Measurements from ENCODE around the gene LMTK3. TPM values are rescaled to one million over a fixed set of nuclear protein-coding genes. Genes with fewer than 3 reads are reported as not detected.

The LMTK3 gene
- total and polyA plus RNA-seq, 10 donors = 0.29 to 4.2 (median 1.3) TPM

- Histone ChIP-seq H3K4me3 (no peak overlapping the region), H3K27me3 (replicated peaks in 1 of 7) (peaks cover 0 to 5% (median 0%) of the 10 kb centered on the region in 7 donors), H3K36me3 (peaks cover 0 to 15% (median 8%) of the 10 kb centered on the region in 6 donors), H3K9me3 (no peaks in the 10 kb centered on the region), H3K27ac (no peak overlapping the region), H3K4me1 (peaks cover 5 to 30% (median 20%) of the 10 kb centered on the region in 6 donors)
- TF ChIP-seq CTCF (IDR thresholded peaks at IDR 0.05 in 8 of 11, conservative IDR thresholded peaks at IDR 0.05 in 3 of 11) = no peak
- TF ChIP-seq POLR2A (IDR thresholded peaks at IDR 0.05) = no peak
- TF ChIP-seq POLR2AphosphoS5 (IDR thresholded peaks at IDR 0.05) = no peak
- no peak for DNase-seq
- intact Hi-C loops (cut with DNase I; ENCODE audit: low total_unique reads) = no loop called here
- 53 to 100% (median 63%) methylated on average over 1 to 3 of the region's 3 CpGs for WGBS, 5 donors
These were observed 28.3 kb downstream of the LMTK3 start for GRCh38 chr19:48483301-48483700.

GRCh38 chr19:48481846-48482639 lies 29.6 kb downstream of the LMTK3 start:
- H3K9me3 ChIP-seq = no peaks in the 10 kb centered on the region
- intact Hi-C loops (cut with DNase I; ENCODE audit: low total_unique reads) = no loop called here
- H3K36me3 ChIP-seq = peaks cover 0 to 28% (median 20%) of the 10 kb centered on the region in 6 donors
- WGBS, 5 donors = 74 to 81% (median 77%) methylated on average over 7 of the region's 7 CpGs
- TF ChIP-seq CTCF (IDR thresholded peaks at IDR 0.05 in 8 of 11, conservative IDR thresholded peaks at IDR 0.05 in 3 of 11) (no peak), POLR2AphosphoS5 (IDR thresholded peaks at IDR 0.05) (no peak), POLR2A (IDR thresholded peaks at IDR 0.05) (no peak)
- DNase-seq = no peak
- no peak overlapping the region for H3K4me3 ChIP-seq
- no peaks in the 10 kb centered on the region for H3K27me3 ChIP-seq (replicated peaks in 1 of 7)
- H3K4me1 ChIP-seq = peaks cover 5 to 30% (median 20%) of the 10 kb centered on the region in 6 donors
- no peak overlapping the region for H3K27ac ChIP-seq

- TF ChIP-seq CTCF (IDR thresholded peaks at IDR 0.05 in 8 of 11, conservative IDR thresholded peaks at IDR 0.05 in 3 of 11) = peak in 2 of 11 experiments; percentile 9 to 23
- no peak for TF ChIP-seq POLR2A (IDR thresholded peaks at IDR 0.05)
- peak; percentile 79 to 92 (median 81) for TF ChIP-seq POLR2AphosphoS5 (IDR thresholded peaks at IDR 0.05)
- Histone ChIP-seq H3K27ac (peak overlapping the region; percentile 70 to 90 (median 84)), H3K27me3 (replicated peaks in 1 of 7) (no peaks in the 10 kb centered on the region), H3K4me1 (peaks cover 5 to 30% (median 20%) of the 10 kb centered on the region in 6 donors), H3K36me3 (peaks cover 0 to 40% (median 31%) of the 10 kb centered on the region in 6 donors), H3K4me3 (peak overlapping the region; percentile 32 to 67 (median 48)), H3K9me3 (no peaks in the 10 kb centered on the region)
- intact Hi-C loops (cut with DNase I; ENCODE audit: low total_unique reads) = no loop called here
- peak; percentile 91 for DNase-seq
- WGBS, 5 donors = 10 to 17% (median 11%) methylated on average over 51 to 52 of the region's 52 CpGs
These were observed 30.8 kb downstream of the LMTK3 start for GRCh38 chr19:48480558-48481500.
